GM21515 (cell line): ENCODE data around the gene CRKL.

Experiments used
- ATAC-seq: cut with Tn5 transposase; IDR thresholded peaks from one replicate; pipeline ENCODE4 v1.9.1; 2021; ENCODE audit not compliant: unreplicated experiment

CRKL gene

DNA sequence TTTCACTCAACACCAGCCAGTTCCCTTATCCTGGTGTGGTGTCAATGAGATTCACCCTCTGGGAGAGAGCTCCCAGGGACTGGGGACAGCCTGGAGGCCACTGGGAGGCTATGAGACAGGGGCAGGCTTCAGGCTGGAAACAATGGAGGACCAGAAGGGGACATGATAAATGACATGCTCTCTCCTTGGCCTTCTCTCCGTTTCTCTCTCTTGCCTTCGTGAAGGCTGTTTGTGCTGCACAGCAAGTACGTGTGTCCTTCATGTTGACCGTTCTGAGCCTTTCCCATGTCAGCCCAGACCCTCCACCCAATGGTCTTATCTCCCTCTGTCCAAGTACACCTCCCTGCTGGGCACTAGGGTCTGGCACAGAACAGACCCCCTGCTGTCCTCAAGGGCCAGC lies 63.3 kb downstream of the CRKL start:
- ATAC-seq, result no peak

DNA sequence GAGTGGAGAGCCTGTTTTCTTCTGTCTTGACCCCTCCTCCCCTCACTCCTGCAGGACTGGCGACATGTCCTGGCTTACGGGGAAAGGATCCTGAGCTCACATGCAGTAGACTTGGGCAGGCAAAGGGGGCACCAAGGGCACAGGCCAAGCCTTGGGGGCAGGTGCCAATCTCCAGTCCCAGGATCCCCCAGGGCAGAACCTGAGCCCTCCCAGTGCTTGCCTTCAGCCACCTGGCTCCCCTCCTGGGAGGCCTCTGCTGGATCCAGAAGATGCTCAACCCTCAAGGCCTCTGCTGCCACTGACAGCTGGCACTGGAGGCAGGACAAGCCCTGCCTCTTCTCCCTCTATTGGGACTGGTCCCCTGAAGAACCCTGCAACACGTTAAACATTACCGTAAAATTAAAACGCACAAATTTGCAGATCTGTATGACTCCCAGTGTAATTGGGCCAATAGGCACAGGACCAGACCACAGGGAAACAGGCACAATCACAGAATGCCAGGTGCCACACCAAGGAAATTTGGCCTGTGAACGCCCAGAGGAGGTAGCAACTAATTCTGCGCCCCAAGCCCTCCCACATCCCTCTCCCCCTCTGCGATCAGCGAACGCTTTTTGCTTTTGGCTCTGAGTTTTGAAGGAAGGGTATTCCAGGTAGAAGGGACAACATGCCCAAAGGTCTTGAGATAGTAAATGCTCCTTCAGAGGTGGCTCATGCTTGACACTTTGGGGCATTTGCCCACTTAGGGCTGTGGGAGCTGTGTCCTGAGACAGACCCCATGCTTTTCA lies 63.9 kb downstream of the CRKL start:
- peak; percentile 3 for ATAC-seq

DNA sequence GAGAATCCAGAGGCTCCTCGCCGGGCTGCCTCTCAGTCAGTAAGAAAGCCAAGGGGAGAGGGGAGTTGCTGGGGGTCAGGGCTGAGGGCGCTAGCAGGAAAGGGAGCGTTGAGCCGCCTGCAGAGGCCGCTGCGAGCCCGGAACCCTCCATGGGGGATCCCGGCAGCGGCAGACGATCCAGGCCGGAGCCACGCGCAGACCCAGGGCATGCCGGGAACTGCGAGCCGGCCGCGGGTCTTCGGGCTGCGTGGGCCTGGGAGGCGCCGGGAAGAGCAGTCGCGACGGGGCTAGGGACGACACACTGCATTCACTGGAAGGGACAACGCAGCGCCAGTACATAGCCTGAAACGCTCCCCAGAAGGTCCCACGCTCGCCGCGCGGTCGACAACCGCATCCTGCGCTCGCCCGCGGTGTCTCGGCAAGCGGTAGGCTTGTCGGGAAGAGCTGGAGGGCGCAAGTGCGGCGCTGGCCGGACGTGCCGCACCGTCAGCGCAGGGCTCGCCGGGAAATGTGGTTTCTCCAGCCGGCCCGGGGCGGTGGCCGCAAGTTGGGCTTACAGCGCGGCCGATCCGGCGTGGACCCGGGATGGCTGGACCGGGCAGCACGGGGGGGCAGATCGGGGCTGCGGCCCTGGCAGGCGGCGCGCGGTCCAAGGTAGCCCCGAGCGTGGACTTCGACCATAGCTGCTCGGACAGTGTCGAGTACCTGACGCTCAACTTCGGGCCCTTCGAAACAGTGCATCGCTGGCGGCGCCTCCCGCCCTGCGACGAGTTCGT lies 64.8 kb downstream of the CRKL start, which contains the start of gene LZTR1:
LZTR1 (plus strand) TSS at position 511 of the 776 bp plus-strand sequence; CDS start at position 586, 75 bp downstream.
- peak; percentile 76 for ATAC-seq

DNA sequence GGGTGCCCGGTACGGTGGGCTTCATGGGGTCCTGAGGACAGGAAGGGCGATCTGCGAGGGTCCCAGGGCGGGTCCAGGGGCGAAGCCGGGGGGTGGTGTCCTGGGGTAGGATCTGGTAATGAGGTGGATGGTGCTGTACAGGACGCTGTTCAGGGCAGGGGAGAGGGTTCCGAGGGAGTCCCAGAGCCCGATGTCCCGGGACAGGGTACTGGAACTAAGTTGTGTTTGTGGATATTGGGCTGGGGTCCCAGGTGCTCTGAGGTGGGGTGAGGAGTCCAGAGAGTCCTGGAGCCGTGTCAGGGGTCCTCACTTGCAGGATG lies 65.3 kb downstream of the CRKL start:
- ATAC-seq, result peak; percentile 1

DNA sequence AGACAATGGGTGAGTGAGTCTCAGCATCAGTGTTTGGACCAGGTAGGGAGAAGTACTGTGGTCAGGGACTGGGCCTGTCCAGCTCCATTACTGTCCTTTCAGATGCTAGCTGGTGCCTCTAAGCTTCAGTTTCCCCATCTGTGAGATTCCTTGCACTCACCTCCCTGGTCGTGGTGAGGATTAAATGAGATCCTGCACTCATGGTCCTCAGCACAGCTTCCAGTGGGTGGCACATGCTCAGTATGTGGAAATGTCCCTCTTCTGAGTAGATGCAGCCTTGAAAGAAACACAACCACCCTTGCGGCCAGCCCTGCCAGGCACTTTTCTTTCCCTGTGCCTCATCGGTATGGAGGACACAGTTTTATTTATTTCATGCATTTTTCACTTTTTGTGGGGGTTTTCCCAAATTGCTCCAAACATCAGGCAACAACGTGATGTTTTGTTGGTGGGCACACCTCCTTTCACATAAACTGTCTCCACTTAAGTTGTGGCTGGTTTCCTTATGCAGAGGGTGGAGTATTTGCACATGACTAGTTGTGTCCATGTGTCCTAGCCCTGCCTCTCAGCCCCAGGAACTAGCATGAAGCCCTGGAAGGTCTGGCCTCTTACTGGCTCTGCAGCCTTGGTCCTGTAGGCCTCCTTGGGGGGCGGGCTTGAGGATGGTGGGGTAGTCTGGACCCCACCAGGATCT lies 66.0 kb downstream of the CRKL start:
- ATAC-seq, result no peak

DNA sequence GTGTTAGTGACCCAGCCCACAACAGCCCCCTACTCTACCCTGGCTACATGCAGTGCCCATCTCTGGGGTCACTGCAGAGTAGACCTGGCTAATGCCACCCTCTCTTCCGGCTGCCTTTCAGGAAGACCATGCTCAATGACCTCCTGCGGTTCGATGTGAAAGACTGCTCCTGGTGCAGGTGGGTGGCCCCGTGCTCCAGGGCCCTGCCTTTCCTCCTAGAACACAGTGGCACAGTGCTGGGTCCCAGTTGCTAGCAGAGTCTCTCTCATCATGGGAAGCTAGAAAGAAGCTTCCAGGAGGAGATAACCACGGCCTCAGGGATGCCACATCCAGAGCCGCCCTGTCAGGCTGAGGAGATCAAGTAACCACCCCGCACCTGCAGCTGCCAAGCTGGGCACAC lies 68.5 kb downstream of the CRKL start:
- no peak for ATAC-seq

DNA sequence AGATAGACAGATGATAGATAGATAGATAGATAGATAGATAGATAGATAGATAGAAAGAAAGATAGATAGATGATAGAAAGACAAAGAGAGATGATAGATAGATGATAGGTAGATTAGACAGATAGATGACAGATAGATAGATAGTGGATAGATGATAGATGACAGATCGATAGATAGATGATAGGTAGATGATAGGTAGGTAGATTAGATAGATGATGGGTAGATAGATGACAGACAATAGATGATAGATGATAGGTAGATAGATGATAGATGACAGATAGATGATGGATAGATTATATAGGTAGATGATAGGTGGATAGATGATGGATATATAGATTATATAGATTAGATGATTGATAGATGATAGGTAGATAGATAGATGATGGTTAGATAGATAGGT lies 69.2 kb downstream of the CRKL start:
- no peak for ATAC-seq

DNA sequence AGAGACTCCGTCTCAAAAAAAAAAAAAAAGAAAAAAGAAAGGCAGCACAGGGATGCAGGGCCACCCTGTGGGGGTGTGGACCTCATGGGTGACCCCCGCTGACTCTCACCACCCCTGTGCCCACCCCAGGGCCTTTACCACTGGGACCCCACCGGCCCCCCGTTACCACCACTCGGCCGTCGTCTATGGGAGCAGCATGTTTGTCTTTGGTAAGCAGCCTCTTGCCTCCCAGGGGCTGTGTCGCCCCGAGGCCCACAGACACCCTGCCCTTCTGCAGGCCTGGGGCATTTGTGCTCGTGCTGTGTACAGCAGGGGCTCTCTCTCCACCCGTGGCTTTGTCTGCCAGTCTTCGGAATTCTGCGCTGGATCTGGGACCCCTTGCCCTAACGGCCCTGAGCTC lies 70.2 kb downstream of the CRKL start:
- ATAC-seq, result no peak

DNA sequence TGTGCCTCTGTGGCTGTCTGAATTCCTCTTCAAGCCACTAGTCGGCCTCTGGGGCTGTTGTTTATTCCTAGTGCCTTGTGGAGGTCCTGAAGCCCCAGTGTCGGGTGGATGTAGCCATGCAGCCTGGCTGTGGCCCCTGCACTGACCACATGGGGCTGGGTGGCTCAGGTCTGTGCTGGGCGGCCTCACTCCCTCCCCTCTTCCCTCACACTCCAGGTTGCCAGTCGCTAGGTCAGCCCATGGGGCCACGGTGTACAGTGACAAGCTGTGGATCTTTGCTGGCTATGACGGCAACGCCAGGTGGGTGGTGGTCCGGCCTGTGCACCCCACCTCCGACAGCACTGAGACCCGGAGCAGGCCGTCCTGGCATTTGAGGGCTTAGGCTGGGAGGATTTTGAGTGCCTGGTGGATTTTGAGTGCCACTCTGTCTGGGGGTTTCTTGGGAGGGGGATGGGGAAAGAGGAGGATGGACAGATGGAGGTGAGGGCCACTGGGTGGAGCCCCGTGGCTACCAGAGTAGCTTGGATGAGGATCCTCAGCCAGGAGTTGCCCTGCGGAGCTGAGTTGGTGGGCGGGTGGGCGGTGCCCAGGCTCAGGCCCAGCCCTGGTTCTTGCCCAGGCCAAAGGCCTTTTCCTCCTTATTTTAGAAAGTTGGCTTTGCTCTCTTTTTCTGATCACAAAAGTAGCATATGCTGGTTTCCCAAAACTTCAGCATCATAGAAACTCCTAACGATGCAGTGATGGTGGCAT lies 71.5 kb downstream of the CRKL start:
- no peak for ATAC-seq

DNA sequence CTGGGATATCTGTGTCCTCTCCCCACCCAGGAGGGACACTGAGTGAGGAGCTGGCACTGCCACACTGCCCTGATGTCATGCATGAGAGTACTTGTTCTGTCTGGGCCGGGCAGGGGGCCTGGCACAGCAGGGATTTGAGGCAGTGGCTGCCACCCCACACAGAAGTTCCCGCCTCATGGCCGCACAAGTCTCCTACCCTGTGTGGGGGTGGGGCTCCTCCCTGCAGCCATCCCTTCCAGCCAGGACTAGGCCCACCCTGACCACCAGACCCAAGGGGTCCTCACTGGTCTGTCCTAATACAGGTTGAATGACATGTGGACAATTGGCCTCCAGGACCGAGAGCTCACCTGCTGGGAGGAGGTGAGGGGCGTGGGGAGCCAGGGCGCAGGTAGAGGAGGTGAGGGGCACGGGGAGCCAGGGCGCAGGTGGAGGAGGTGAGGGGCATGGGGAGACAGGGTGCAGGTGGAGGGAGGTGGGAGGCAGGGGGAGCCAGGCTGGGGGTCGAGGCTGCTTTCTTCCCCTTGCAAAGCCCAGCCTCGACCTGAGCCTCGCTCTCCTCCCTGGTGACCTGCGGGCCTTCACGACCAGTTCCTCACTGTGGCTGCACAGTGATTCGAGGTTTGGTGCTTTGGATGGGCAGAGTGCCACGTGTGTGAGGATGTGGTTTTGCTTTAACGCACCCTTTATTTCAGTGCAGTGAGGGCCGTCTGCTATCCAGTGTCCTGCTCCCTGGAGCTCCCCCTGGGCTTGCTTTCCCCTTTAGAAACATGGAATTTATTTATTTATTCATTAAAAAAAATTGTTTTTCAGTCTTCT lies 72.3 kb downstream of the CRKL start:
- no peak for ATAC-seq

DNA sequence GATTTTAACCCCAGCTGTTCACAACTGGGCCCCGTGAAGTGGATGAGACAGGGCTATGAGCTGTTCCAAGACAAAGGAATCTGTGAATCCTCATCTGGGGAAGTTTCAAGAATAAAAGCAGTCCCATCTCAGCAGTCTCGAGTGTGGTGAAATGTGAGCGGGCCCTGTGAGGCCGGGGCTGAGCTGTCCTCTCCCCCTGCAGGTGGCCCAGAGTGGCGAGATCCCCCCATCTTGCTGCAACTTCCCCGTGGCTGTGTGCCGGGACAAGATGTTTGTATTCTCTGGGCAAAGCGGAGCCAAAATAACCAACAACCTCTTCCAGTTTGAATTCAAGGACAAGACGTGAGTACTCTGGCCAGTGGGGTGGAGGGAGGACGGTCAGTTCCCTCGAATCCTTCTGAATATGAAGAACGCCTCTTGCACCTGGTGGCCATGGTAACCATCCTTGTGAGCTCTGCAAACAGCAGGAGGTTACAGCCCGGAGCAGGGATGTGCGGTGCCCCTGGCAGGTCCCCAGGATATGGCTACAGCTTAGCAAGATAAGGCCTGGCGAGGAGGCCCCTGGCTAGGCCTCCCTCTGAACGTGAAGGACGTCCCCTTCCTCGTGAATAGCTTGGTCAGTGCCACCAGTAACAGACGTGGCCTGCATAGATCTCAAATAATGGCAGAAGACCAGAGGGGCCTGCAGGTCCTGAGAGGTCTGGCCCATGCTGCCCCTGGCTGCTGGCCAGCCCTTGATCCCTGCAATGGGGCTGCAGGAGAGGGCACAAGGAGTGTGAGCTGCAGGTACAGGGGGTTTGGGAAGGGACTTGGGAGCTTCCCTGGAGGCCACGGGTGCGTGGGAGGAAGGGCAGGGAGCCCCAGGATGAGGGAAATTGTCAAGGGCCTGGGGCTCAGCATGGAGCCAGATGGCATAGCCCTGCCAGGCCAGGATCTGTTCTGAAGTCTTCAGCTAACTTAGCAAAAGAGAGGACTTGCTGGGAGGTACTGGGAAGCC lies 73.3 kb downstream of the CRKL start:
- no peak for ATAC-seq

DNA sequence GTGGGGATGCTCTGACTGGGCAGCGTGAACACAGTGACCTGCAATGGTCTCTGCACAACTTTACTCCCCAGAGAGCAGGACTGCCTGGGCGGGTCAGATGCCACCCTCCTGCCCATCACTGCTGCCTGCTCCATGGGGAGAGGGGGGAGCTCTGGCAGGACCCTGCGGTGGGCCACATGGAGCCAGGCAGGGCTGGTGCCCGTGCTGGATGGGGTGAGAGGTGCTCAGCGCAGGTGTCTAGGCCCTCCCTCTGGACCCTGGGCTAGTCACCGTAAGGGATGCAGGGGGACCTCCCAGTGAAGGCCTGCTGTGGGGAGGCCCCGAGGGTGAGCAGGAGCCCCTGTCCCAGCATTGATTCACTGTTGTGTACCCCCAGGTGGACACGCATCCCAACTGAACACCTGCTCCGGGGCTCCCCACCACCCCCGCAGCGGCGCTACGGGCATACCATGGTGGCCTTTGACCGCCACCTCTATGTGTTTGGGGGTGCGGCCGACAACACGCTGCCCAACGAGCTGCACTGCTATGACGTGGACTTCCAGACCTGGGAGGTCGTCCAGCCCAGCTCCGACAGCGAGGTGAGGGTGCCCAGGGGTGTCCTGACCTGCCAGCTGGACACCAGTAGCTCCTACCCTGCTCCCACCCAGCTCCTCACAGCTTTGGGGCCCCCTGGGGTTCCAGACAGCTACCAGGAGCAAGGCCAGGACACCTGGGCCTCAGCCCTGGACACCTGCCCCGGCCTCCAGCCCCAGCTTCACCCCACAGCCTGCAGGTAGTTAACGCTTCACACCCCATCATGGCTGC lies 74.2 kb downstream of the CRKL start:
- no peak for ATAC-seq

DNA sequence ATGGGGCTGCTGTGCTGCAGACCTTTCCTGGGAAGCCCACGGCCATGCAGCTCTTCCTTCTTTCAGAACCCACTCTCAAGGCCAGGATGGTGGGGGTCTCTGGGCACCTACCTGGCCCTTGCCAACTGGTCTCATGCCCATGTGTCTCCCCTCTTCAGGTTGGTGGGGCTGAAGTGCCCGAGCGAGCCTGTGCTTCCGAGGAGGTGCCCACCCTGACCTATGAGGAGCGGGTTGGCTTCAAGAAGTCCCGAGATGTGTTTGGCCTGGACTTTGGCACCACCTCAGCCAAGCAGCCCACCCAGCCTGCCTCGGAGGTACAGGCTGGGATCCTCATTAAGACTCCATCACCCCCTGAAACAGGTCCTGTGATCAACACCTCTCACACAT lies 74.8 kb downstream of the CRKL start:
- ATAC-seq, result no peak

DNA sequence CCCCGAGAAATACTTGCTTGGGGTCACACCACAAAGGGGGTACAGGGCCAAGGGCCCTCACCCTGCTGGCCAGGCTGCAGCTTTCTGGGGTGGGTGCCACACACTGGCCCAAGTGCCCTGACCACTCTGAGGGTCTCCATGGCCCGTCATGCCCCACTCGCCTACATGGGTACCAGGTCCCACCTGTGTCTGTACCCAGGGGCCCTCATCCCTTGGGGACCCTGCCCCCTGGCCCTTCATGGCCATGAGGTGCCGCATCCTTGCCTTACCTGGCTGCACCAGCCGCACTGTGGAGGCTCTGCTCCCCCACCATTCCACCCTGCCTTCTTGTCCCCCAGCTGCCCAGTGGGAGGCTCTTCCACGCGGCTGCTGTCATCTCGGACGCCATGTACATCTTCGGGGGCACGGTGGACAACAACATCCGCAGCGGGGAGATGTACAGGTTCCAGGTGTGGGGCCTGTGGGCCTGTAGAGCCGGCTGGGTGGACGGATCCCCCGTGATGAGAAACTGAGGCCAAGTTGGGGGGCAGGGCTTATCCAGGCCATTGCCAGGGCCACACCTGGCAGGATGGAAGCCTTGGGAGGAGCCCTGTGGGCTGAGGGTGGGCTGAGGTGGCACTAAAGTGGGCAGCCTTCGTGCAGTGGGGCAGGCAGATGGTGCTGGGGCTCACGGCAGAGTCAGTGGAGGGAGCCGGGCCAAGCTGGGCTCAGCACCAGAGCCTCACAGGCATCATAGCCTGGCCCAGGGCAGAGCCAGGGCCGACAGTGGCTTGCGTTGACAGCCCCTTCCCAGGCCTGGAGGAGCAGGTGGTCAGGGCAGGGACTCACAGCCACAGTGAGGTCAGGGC lies 75.5 kb downstream of the CRKL start:
- ATAC-seq, result no peak

DNA sequence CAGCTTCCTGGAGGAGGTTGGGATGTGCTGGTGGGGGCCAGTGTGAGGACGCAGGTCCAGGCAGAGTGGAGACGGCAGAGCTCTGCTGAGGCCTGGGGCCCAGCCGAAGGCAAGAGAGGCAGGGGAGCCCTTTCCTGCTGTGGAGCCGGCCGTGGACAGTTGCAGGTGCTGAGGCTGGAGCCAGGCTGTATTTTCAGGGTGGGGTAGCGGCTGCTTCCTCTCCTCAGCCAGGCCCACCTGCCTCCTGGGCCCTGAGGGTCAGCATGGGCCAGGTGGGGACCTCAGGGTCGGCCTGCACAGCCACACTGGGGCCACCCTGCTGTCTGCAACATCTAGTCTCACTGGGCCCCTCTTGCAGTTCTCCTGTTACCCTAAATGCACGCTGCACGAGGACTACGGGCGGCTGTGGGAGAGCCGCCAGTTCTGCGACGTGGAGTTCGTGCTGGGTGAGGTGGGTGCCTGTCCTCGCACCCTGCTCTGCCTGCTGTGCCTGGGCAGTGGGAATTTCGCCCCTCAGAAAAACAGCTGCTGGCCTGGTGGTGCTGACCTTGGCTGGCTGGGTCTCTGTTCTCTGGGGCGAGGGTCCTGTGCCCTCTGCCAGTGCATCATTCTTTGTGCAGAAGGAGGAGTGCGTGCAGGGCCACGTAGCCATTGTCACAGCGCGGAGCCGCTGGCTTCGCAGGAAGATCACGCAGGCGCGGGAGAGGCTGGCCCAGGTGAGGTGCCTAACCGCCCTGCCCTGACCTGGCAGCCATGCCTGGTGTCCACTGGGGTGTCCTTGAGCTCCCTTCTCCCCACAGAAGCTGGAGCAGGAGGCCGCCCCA lies 76.3 kb downstream of the CRKL start:
- ATAC-seq, result no peak

DNA sequence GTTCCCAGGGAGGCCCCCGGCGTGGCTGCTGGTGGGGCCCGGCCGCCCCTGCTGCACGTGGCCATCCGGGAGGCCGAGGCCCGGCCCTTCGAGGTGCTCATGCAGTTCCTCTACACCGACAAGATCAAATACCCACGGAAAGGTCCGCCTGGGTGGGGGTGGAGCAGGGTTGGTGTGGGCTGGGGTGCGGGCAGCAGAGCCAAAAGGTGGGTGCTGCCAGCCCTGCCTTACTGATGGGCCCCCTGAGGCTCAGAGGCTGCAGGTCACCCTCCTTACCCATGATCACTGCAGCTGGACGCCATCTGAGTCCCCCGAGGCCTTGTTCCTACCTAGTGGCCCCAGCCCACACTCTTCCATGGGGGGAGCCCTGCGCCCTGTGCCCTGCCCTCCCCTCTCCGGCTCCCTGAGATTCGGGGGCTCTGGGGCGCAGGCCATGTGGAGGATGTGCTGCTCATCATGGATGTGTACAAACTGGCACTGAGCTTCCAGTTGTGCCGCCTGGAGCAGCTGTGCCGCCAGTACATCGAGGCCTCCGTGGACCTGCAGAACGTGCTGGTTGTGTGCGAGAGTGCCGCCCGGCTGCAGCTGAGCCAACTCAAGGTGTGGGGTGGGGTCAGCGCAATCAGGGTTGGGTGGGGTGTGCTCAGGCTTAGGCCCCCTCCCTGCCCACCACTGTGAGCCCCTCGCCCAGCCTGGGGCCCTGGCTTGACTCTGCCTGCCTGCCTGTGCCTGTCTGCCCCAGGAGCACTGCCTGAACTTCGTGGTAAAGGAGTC lies 77.1 kb downstream of the CRKL start:
- no peak for ATAC-seq
